GM18502 (cell line): Measurements from ENCODE around the gene GKN2.
"Not testable (repeated sequence)": the region's sequence is repeated elsewhere in the genome, so short reads cannot be mapped to it uniquely, and the experiment has no call there.

Experiments used
- ATAC-seq: cut with Tn5 transposase; IDR thresholded peaks from one replicate; pipeline ENCODE4 v1.9.1; 2021; ENCODE audit warnings: mild to moderate bottlenecking; ENCODE audit not compliant: unreplicated experiment, poor library complexity

GKN2 gene

GRCh38 chr2:68900496-68901198, 52.0 kb downstream of the GKN2 start:
- no peak for ATAC-seq

- ATAC-seq: not testable (repeated sequence)
Measured at GRCh38 chr2:68895981-68896380, 56.7 kb downstream of the GKN2 start.
